OCI-LY3 (cell line): ENCODE results near the gene FLVCR2.

Experiments
- EZH2phosphoT487 ChIP-seq: fragments of 200-600 bp; shearing (Covaris generic); IDR thresholded peaks from 2 replicates; pipeline ENCODE4 v1.6.1; 2018; ENCODE audit warnings: antibody characterized with exemption, mixed run types, low read depth
- TF ChIP-seq, protein P1 (sequence below): fragments of 200-600, 300-600 bp; sonication (generic); IDR thresholded peaks from 2 replicates; pipeline ENCODE4 v1.5.1; 2014; ENCODE audit warnings: antibody characterized with exemption, low read length, low read depth

DNA sequence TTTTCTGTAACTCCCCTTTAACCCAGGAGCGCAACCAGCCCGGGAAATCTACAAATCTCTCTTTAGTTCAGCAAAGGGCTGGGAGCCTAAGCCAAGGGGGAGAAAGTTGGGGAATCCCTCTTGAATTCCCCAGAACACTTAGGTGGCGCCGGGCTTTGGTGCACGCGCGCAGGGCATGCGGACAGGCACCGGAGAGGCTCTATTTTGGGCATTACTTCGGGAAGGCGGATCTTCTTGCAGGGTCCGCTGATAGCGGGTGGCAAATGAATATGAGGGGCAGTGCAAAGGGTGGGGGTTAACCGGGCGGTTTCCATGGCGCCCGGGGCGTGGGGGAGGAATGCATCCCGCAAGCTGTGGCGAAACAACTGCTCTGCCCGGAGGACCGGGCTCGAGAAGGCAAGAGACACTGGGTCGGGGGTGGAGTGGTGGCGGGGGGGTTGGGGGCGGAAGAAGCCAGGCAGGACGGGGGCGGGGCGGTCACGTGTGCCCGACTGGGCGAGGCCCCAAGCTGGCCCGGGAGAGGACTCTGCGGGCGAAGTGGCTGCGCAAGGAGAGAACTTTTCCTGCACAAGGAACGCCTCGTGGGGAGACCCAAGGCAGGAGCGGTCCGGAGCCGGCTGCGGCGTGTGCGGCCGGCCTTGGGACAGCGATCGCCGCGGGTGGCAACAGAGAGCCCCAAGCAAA, at the start of gene FLVCR2:
- TF ChIP-seq, protein P1, sequence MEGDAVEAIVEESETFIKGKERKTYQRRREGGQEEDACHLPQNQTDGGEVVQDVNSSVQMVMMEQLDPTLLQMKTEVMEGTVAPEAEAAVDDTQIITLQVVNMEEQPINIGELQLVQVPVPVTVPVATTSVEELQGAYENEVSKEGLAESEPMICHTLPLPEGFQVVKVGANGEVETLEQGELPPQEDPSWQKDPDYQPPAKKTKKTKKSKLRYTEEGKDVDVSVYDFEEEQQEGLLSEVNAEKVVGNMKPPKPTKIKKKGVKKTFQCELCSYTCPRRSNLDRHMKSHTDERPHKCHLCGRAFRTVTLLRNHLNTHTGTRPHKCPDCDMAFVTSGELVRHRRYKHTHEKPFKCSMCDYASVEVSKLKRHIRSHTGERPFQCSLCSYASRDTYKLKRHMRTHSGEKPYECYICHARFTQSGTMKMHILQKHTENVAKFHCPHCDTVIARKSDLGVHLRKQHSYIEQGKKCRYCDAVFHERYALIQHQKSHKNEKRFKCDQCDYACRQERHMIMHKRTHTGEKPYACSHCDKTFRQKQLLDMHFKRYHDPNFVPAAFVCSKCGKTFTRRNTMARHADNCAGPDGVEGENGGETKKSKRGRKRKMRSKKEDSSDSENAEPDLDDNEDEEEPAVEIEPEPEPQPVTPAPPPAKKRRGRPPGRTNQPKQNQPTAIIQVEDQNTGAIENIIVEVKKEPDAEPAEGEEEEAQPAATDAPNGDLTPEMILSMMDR = no peak
- TF ChIP-seq EZH2phosphoT487 = no peak
